ENCODE results near the gene BIN1.

BIN1 gene

GRCh38 chr2:127079358-127079920 lies 27.5 kb downstream of the BIN1 start:
- no peak for DNase-seq (ENCODE audit: insufficient read length, low spot score)
- no peak for TF ChIP-seq TAF1 (IDR thresholded peaks at IDR 0.05; ENCODE audit: low read depth, low read length)
- TF ChIP-seq POU2F2 (IDR thresholded peaks at IDR 0.05; ENCODE audit: low read depth, low read length) = no peak
- no peak for TF ChIP-seq POLR2AphosphoS5 (IDR thresholded peaks at IDR 0.05; ENCODE audit: low read depth, low read length)
- no peak for TF ChIP-seq POLR2A (IDR thresholded peaks at IDR 0.05; ENCODE audit: low read depth, low read length)
- TF ChIP-seq PAX5 (IDR thresholded peaks at IDR 0.05; ENCODE audit: insufficient read depth, low read length, severe bottlenecking) = no peak
- no peak for TF ChIP-seq SPI1 (IDR thresholded peaks at IDR 0.05; ENCODE audit: low read depth, low read length)
- peak; percentile 71 for FAIRE-seq

GRCh38 chr2:127078666-127079270 lies 28.2 kb downstream of the BIN1 start:
- TF ChIP-seq POLR2A (IDR thresholded peaks at IDR 0.05; ENCODE audit: low read depth, low read length) (no peak), PAX5 (IDR thresholded peaks at IDR 0.05; ENCODE audit: insufficient read depth, low read length, severe bottlenecking) (no peak), SPI1 (IDR thresholded peaks at IDR 0.05; ENCODE audit: low read depth, low read length) (no peak), POLR2AphosphoS5 (IDR thresholded peaks at IDR 0.05; ENCODE audit: low read depth, low read length) (no peak), TAF1 (IDR thresholded peaks at IDR 0.05; ENCODE audit: low read depth, low read length) (no peak), POU2F2 (IDR thresholded peaks at IDR 0.05; ENCODE audit: low read depth, low read length) (no peak)
- FAIRE-seq = peak; percentile 54
- no peak for DNase-seq (ENCODE audit: insufficient read length, low spot score)

- DNase-seq (ENCODE audit: insufficient read length, low spot score) (no peak), FAIRE-seq (no peak)
- TF ChIP-seq POU2F2 (IDR thresholded peaks at IDR 0.05; ENCODE audit: low read depth, low read length) (no peak), PAX5 (IDR thresholded peaks at IDR 0.05; ENCODE audit: insufficient read depth, low read length, severe bottlenecking) (no peak), SPI1 (IDR thresholded peaks at IDR 0.05; ENCODE audit: low read depth, low read length) (no peak), POLR2A (IDR thresholded peaks at IDR 0.05; ENCODE audit: low read depth, low read length) (no peak), POLR2AphosphoS5 (IDR thresholded peaks at IDR 0.05; ENCODE audit: low read depth, low read length) (no peak), TAF1 (IDR thresholded peaks at IDR 0.05; ENCODE audit: low read depth, low read length) (no peak)
Observed at GRCh38 chr2:127078028-127078427, 28.9 kb downstream of the BIN1 start.

- no peak for TF ChIP-seq POLR2A (IDR thresholded peaks at IDR 0.05; ENCODE audit: low read depth, low read length)
- TF ChIP-seq SPI1 (IDR thresholded peaks at IDR 0.05; ENCODE audit: low read depth, low read length) = no peak
- no peak for TF ChIP-seq TAF1 (IDR thresholded peaks at IDR 0.05; ENCODE audit: low read depth, low read length)
- TF ChIP-seq POLR2AphosphoS5 (IDR thresholded peaks at IDR 0.05; ENCODE audit: low read depth, low read length) = no peak
- no peak for TF ChIP-seq PAX5 (IDR thresholded peaks at IDR 0.05; ENCODE audit: insufficient read depth, low read length, severe bottlenecking)
- TF ChIP-seq POU2F2 (IDR thresholded peaks at IDR 0.05; ENCODE audit: low read depth, low read length) = no peak
- FAIRE-seq = no peak
- no peak for DNase-seq (ENCODE audit: insufficient read length, low spot score)
Observed at GRCh38 chr2:127076924-127077323, 30.0 kb downstream of the BIN1 start.

GRCh38 chr2:127076290-127076689 lies 30.7 kb downstream of the BIN1 start:
- FAIRE-seq (no peak), DNase-seq (ENCODE audit: insufficient read length, low spot score) (no peak)
- no peak for TF ChIP-seq POU2F2 (IDR thresholded peaks at IDR 0.05; ENCODE audit: low read depth, low read length)
- no peak for TF ChIP-seq SPI1 (IDR thresholded peaks at IDR 0.05; ENCODE audit: low read depth, low read length)
- no peak for TF ChIP-seq TAF1 (IDR thresholded peaks at IDR 0.05; ENCODE audit: low read depth, low read length)
- no peak for TF ChIP-seq PAX5 (IDR thresholded peaks at IDR 0.05; ENCODE audit: insufficient read depth, low read length, severe bottlenecking)
- TF ChIP-seq POLR2AphosphoS5 (IDR thresholded peaks at IDR 0.05; ENCODE audit: low read depth, low read length) = no peak
- no peak for TF ChIP-seq POLR2A (IDR thresholded peaks at IDR 0.05; ENCODE audit: low read depth, low read length)

GRCh38 chr2:127075821-127076220 lies 31.1 kb downstream of the BIN1 start:
- no peak for FAIRE-seq

GRCh38 chr2:127074936-127075335 lies 32.0 kb downstream of the BIN1 start:
- TF ChIP-seq PAX5 (IDR thresholded peaks at IDR 0.05; ENCODE audit: insufficient read depth, low read length, severe bottlenecking) (no peak), POLR2AphosphoS5 (IDR thresholded peaks at IDR 0.05; ENCODE audit: low read depth, low read length) (no peak), TAF1 (IDR thresholded peaks at IDR 0.05; ENCODE audit: low read depth, low read length) (no peak), POU2F2 (IDR thresholded peaks at IDR 0.05; ENCODE audit: low read depth, low read length) (no peak), POLR2A (IDR thresholded peaks at IDR 0.05; ENCODE audit: low read depth, low read length) (no peak), SPI1 (IDR thresholded peaks at IDR 0.05; ENCODE audit: low read depth, low read length) (no peak)
- DNase-seq (ENCODE audit: insufficient read length, low spot score) (no peak), FAIRE-seq (no peak)

More at GRCh38 chr2:127075821-127076220, 31.1 kb downstream of the BIN1 start:
- no peak for TF ChIP-seq POU2F2 (IDR thresholded peaks at IDR 0.05; ENCODE audit: low read depth, low read length)
- no peak for TF ChIP-seq PAX5 (IDR thresholded peaks at IDR 0.05; ENCODE audit: insufficient read depth, low read length, severe bottlenecking)
- no peak for TF ChIP-seq TAF1 (IDR thresholded peaks at IDR 0.05; ENCODE audit: low read depth, low read length)
- TF ChIP-seq POLR2AphosphoS5 (IDR thresholded peaks at IDR 0.05; ENCODE audit: low read depth, low read length) = no peak
- no peak for TF ChIP-seq POLR2A (IDR thresholded peaks at IDR 0.05; ENCODE audit: low read depth, low read length)
- no peak for TF ChIP-seq SPI1 (IDR thresholded peaks at IDR 0.05; ENCODE audit: low read depth, low read length)
- DNase-seq (ENCODE audit: insufficient read length, low spot score) = no peak

- no peak for TF ChIP-seq TAF1 (IDR thresholded peaks at IDR 0.05; ENCODE audit: low read depth, low read length)
- no peak for TF ChIP-seq POLR2AphosphoS5 (IDR thresholded peaks at IDR 0.05; ENCODE audit: low read depth, low read length)
- TF ChIP-seq POLR2A (IDR thresholded peaks at IDR 0.05; ENCODE audit: low read depth, low read length) = no peak
- TF ChIP-seq POU2F2 (IDR thresholded peaks at IDR 0.05; ENCODE audit: low read depth, low read length) = no peak
- TF ChIP-seq PAX5 (IDR thresholded peaks at IDR 0.05; ENCODE audit: insufficient read depth, low read length, severe bottlenecking) = no peak
- TF ChIP-seq SPI1 (IDR thresholded peaks at IDR 0.05; ENCODE audit: low read depth, low read length) = no peak
- FAIRE-seq = no peak
- no peak for DNase-seq (ENCODE audit: insufficient read length, low spot score)
Observed at GRCh38 chr2:127074358-127074757, 32.6 kb downstream of the BIN1 start.

GRCh38 chr2:127072970-127073369 lies 34.0 kb downstream of the BIN1 start:
- TF ChIP-seq POU2F2 (IDR thresholded peaks at IDR 0.05; ENCODE audit: low read depth, low read length) = no peak
- TF ChIP-seq TAF1 (IDR thresholded peaks at IDR 0.05; ENCODE audit: low read depth, low read length) = no peak
- TF ChIP-seq PAX5 (IDR thresholded peaks at IDR 0.05; ENCODE audit: insufficient read depth, low read length, severe bottlenecking) = no peak
- TF ChIP-seq POLR2AphosphoS5 (IDR thresholded peaks at IDR 0.05; ENCODE audit: low read depth, low read length) = no peak
- no peak for TF ChIP-seq SPI1 (IDR thresholded peaks at IDR 0.05; ENCODE audit: low read depth, low read length)
- TF ChIP-seq POLR2A (IDR thresholded peaks at IDR 0.05; ENCODE audit: low read depth, low read length) = no peak
- FAIRE-seq = no peak
- no peak for DNase-seq (ENCODE audit: insufficient read length, low spot score)

All from GM12891 (cell line).